Stromal cell of bone marrow (primary cell): ENCODE results near the gene URAD.

ENCODE experiments used
- DNase-seq: peaks from one replicate; pipeline ENCODE4 v3.0.0-alpha.2; 2012; ENCODE audit warnings: low read depth

Gene URAD

DNA sequence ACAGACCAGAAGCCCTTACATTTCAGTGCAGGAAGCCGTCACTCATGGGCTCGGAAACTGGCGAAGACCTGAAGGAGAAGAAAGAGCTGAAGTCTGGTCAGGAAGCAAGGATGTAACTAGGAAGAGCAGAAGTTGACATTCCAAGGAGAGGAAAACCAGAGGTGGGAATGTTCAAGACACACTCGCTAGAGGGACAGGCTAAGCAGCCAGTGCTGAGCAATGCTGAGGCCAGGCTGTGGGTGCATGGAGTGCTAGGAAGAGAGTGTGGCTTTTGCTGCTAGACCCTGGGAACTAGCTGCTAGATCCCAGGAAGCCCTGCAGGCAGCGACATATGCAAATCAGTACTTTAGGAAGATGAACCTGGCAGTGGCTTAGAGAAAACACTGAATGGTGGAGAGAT is 12.1 kb upstream of the URAD start:
- DNase-seq = no peak

DNA sequence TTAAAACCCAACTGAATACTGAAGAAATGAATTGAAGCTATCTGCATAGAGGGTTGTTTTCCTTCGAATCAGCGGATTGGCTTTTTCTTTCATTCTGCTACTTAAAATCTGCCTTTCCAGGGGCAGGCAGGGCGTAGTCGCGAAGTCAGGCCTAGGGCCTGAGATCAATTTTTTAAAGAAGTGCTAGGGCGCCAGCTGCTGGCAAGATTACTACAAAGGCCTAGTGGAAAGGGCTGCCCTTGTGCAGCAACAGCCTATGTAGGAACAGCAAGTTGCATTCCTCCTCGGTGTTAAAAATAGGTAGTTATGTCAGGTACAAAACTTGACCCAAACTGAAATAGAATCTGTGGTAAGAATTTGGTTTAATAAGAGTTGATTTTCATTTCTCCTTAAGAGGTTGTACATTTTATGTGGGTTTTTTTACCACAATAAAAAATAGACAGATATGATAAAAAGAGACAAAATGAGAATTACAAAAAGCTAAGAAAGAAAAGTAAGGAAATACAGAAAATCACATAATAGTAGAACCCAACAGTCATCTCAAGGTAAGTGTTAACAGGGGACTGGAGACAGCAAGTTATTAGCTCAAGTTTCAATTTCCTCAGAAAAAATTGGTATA is 9.5 kb upstream of the URAD start:
- DNase-seq = peak; percentile 9

DNA sequence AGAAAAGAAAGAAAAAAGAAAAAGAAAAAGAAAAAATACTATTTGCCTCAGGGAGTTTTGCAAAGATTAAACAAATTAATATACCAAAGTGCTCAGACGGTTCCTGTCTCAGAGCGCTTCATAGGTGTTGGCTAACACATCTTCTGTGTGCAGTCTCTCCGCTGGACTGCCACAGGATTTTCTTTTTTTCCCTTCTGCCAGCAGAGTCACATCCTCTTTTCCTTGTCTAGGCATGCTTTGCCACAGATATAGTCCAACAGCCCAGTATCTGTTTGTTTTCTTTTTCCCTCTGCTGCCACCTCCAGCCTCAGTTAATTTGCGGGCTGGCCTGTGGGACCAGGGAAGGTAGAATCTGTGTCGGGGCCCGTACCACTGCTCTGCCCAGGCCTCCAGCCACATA is 3.4 kb upstream of the URAD start:
- DNase-seq = no peak

DNA sequence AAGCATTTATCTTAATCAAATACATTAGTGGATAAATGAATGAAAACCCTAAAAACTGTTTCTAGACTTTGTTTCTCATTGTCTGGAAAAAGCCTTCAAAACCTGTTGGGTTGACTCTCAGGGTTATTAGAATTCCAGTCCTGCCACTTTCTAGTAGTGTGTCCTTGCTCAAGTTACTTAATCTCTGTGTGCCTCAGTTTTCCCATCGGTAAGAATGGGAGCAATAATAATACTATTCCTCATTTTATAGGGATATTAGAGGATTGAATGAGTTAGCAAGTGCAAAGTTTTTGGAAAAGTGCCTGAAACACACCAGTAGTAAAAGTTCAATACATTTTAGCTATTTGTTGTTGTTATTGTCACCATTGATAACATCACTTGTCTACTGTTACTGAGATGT is 2.9 kb downstream of the URAD start:
- DNase-seq = no peak

DNA sequence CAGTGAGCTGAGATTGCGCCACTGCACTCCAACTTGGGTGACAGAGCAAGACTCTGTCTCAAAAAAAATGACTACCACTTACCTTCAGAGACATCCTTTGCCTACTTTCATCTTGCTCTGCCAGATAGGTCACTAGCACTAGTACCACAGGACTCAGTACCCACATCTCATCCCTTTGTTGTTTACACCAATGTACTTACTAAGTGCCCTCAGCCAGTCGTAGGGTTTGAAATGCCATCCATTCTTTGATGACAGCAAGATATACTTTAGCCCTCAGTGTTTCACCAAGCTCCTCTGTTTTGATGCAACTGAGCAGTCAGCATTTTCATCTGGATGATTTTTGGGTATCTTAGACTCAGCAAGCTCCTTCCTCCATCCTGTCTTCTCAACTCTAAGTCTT is 6.1 kb downstream of the URAD start:
- DNase-seq = no peak

DNA sequence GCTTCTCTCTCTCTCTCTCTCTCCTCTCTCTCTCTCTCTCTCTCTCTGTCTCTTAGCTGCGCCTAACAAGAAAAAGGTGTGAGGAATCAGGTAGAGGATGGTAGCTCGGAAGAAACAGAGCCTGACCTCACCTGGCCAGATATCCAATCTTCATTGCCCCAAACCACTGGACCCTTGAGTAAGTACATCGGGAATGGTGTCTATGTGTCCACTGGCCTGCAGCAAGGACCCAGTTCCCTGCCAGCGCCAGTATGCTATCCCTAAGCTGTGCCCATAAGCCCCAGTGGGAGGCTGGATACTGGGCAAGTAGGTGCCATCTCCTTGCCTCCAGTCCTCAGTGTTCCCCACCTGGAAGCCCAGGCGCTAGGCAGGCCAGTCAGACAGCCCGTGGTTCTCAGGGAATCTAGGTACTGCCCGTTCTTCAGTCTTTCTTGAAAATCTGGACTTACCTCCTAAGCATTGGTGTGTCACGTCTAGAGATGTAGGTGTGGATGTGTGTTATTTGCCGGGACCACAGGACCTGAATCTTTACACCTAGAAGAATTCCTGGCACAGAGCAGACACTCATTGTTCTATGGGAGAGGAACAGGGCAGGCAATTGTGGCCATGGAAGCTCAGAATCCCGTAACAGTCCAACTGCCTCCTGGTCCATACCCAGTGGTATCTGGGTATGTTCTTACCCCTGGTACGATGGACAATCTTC is 7.3 kb downstream of the URAD start:
- no peak for DNase-seq

DNA sequence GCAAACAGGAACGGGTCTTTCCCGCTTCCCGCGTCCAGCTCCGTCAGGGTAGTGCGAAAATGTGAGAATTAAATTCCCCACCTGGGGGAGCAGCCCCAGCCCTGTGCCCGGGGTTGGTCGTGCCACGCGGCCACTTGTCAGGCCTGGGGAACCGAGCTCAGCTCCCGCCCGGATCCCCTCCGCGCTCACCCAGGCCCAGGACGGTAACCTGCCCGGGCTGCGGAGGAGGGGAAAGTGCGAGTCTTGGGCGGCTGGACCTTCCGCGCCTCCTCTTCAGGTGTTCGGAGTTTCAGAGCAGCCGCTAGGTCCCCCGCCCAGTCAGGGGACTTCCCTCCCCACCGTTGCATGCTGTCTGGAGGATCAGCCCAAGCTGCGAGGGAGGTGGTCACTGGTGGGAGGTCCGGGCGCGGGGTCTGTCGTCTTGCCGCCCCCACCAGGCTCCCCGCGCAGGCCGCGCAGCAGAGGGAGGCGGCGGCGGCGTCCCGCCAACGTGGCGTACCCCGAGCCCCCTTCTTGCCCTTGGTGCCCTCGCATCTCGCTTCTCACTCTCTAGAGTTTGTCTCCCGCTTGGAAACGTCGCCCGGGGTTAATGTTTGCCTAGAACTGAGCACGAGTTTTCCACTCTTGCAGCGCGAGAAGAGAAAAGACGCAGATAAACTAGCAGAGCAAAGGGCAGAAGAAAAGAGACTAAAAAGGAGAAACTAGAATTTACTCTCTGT is 8.1 kb downstream of the URAD start:
- DNase-seq = no peak

DNA sequence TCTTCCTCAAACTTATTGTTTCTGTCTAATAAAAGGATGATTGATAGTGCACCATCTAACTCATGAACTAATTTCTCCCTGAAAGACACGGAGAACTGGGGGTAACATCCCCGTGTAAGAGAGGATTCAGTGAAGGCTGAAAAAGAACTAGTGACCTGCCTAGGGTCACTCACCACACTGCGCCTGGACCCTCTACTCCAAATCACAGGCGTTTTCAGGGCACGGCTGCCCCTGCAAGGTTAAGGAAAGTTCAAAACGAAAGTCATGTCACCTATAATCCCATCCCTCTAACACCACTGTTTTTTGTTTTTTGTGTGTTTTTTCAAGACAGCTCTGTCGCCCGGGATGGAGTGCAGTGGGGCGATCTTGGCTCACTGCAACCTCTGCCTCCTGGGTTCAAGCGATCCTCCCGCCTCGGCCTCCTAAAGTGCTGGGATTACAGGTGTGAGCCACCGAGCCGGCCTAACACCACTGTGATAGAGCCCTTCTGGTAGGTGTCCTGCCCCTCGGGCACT is 8.7 kb downstream of the URAD start:
- no peak for DNase-seq

DNA sequence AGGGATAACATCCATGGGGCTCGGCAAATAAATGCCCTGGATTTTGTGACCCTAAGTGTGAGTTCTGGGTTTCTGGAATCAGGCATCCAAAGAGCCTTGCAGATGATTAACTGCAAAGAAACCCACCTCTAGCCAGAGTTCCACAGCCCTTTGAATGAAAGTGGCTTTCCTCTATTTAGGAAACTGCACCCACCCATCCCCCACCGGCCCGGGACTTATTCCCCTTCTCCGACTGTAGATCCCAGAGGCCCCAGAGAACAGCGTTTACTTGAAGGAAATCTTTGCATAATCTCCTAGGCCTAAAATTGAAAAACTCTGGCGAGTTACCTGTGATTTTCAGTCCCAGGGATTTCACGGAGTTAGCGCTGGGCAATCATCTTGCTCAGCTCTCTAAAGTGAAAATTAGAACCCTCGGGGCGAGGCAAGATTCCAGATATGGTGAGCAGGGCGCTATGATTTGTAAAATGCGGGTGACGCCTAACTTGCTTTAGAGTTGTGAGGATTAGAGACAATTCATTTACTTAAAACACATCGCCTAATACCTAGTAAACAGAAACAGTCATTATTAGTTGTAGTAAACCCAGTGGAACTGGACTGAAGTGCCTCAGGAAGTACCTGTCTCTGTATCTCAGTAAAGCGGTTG is 9.4 kb downstream of the URAD start:
- no peak for DNase-seq

DNA sequence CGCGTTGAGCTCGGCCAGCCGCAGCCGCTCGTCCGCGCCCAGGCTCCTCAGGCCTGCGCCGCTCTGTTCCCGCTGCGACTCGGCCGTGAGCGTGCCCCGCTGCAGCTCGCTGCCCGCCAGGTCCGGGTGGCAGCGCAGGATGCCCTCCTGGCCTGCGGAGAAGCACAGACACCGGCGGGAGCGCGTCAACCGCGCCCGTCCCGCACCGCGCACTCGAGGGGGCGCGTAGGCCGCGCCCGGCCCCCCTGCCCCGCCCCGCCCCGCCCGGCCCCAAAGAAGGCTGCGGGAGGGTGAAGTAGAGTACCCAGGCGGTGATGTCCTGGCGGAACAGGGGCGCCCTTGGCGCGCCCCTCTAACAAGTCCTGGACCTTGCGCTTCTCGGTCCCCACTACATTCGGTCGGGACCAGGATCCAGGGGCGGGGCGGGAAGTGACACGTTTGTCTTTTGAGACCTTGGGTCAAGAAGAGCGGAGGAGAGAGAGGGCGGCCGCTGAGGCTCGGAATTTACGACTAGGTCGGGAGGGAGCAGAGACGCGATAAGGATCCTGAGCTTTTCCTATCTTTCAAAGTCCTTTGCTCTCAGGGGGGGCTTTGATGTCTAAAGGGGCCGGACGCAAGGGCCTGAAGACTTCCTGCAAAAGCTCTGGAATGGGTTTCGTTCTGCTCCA is 10.1 kb downstream of the URAD start:
- no peak for DNase-seq

DNA sequence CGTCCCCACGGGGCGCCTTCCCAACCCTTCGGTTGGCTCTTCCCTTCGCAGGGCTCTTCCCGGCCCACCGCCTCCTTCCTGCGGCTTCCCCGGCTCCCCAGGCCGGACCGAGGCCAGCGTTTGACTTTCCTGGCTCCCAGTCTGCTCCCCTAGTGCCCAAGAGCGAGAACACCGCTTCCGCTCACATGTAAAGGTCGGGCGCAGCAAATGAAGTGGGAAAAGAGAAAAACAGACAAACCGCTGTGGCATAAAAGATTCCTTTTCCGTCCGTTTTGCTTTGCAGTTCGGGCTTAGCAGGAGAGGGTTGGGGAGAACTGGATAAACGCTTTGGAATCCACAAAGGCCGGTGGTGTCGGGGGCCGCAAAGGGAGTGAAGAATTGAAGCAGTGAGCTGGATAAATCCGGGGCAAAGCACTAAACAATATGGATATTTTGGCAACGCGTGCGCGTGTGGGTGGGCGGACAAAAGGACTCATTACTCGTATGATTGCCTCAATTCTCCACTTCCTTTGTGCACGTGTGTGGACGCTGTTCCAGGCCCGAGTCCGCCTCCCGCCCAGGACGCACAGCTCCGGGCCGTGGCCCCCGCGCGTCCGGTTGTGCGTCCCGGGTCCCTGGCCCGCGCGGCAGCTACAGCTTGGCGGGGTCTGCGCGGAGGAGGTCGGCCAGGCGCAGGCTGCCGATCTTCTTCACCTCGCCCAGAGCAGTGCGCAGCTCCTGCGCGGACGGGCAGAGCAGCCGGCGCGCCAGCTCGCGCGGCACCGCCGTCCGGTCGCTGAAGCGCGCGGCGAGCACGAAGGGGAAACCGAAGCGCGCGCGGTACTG is 10.8 kb downstream of the URAD start:
- no peak for DNase-seq

DNA sequence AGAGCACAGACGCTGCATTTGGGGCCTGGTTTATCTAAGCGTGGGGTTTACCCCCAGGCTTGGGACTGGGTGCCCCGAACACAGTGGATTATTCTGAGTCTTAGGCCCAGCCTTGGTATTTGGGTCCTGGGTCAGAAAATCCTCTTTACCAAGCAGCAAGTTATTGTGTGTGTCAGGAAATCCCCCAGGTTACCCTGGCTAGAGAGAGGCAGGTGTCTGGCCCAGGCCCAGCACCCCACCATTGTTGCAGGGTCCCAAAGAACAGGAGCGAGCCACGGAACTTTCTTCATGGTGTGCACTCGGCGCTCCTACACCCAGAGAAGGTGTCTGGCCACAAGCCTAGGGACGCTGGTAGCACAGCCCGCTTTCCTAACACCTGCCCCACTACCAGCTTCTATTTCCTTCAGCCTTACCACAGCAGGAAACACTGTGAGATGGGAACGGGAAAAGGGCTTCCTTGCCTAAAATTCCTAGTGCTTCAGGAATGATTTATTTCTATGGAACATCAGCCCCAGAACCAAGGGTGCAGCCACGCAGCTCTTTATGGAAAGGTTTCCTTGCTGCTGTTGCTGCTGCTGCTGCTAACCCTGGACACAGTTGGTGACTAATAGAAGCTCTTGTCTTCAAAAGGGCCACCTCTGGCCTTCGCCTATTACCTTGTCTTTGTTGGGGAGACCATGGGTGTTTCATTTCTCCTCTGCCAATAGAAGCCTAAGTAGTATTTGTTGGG is 12.0 kb downstream of the URAD start:
- DNase-seq = no peak

DNA sequence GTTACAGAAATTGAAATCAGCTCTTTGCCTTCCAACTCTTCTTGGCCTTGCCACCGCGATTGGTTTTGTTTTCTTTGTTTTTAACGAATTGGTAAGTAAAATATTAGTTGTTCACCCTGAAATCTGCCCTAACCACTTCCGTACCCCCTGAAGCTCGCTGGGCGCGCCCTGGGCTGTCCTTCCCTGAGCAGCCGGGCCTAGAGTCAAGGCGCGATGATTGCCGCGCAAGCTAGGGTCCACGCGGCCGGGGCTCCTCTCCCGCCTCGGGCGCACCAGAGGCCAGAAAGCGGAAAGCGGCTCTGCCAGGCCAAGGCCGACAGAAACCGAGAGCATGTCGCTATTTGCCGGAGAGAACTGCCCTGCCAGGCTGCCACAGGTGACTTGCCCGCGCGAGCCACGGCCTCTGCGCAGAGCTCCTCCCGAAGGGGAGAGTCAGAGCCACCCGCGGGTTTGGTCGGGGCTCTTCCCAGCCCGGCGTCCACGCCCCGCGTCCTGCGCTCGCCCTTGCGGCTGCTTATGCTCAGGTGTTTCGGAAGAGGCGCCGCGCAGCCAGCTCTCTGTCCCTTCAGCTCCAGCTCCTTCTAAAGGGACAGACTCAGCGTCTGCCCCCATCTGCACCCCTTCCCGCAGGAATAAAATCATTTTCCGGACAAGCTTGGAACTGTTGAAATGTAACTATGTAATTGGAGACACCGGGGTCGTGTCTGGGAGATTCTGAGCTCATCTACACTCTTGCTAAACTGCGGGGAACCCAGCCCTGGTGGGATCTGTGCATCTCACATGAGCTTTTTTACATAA is 12.7 kb downstream of the URAD start:
- DNase-seq = no peak

DNA sequence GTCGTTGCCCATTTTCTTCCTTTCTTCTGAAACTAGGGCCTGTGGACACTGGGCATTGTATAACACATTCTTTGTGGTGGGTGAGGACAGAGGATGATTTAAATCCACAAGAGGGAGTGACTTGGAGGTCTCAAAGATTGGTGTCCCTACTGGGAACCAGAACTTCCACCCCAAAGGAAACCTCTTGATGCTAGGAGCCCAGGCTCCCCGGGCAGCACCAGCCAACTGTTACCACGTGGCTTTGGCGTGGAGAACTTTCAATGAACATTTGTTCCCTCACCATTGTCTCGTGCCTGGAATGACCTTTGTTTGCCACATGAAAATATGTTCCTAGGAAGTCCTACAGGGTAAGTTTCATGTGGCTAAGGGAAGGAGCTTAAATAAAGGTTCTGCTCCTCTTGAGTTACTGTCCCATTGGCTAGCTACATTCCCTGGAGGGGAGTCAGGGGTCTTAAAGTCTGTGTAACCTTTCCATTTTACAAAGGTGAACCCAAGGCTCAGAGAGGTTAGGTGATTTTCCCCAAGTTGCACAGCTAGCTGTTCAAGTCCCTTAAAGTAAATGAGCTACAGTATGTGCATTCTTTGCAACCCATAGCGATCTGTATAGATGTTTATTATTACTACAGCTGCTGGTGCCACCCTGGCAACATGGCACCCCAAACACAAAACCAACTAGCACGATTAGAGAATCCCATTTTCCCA is 14.4 kb downstream of the URAD start:
- no peak for DNase-seq

DNA sequence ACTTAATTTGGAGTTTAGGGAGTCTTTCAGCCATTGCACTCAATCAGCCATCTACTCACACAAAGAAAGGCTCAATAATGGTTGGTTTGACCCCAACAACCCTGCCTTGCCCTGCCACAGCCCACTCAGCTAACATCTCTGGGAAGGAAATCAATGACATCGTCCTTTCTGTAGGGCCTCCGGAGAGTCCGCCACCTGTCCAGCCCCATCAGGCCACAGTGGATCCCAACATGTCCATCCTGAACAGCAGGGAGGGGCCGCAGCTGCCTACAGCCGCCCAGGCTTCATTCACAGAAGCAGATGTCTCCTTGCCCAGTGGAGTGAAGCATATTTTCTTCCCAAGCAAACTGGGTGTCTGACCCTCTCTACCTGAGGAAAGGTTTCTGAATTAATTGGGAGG is 15.2 kb downstream of the URAD start:
- DNase-seq = no peak

DNA sequence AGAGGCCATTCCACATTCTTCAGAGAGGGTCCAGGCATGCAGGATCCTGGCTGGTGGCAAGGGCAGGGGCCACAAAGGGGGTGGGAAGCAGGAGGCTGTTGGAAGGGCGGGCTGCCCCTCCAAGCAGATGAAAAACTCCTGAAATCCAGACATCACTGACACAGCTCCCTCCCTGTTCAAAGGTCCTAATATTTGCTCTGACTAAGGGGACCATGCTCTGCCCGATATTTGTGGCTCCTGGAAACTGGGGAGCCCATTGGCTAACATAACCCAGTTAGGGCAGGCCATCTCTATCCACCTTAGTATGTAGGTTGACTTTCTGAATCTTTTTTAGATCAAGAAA is 16.0 kb downstream of the URAD start:
- DNase-seq = no peak

DNA sequence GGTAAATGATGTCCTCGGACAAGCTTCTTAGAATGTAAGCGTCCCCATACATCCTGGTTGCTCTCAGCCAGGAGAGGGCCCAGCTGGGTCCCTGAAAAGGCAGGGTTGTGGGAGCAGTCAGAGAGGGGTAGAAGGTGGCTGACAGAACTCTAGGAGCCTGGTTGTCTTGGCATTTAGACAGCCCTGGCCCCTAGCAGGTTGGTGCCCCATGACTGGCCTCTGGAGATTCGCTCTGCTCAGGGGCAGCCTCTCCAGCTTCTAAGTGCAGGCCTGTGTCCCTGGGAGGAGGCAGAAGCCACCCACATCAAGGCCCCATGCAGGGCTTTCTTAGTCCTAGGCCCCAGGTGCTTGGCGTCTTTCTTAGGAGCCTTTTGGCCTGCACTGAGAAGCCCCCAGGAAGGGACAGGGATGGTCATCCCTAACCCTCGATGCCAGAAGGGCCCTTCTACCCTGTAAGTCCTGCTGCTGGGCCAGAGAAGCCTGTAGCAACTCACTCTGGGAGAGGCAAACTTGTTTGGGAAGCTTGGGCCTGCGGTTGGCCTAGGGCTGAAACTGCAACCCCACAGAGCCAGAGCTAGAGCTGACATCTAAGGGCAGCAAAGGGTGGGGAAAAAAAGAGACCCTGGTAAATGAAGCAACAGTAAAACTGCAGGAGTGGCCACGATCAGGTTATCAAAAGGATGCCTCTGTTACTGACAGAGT is 16.6 kb downstream of the URAD start:
- DNase-seq = no peak

DNA sequence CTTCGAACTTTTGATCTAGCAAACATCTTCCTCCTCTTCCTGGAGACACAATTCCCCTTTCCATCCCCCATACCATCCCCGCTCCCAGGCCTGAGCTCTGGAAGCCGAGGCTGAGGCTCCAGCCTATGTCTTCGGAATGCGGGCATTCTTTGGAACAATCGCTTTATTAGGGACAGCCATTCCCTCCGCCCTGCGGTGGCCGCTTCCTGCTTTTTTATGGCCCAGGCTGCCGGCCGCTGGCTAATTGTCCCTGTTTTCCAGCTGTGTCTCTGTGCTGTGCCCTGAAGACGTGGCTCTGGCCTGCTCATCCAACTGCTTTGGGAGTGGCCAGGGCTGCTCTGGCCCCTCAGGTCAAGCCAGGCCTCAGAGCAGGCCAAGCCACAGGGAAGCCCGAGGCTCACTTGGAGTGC is 17.3 kb downstream of the URAD start:
- no peak for DNase-seq
